ENCODE data around the gene TP53TG3F. TPM values are rescaled to one million over a fixed set of nuclear protein-coding genes. Genes with fewer than 3 reads are reported as not detected.
"Not testable (repeated sequence)": the region's sequence is repeated elsewhere in the genome, so short reads cannot be mapped to it uniquely, and the experiment has no call there.

The TP53TG3F gene
- total RNA-seq, result not detected
- long read RNA-seq, result 0 reads

- intact Hi-C loops (cut with DNase I); ATAC-seq: not testable (repeated sequence)
Observed at GRCh38 chr16:33459312-33459711, at the start of gene TP53TG3F. TP53TG3F (plus strand) TSS chr16:33459612; CDS start chr16:33459680, 68 bp downstream.

GRCh38 chr16:33491611-33492010, 32.2 kb downstream of the TP53TG3F start:
- H3K27me3 ChIP-seq (ENCODE audit: low read depth); H3K4me3 ChIP-seq; H3K9me3 ChIP-seq; H3K27ac ChIP-seq; ATAC-seq; H3K4me1 ChIP-seq; intact Hi-C loops (cut with DNase I); DNase-seq; H3K36me3 ChIP-seq: not testable (repeated sequence)

More at GRCh38 chr16:33459312-33459711, at the start of gene TP53TG3F:
- H3K27me3 ChIP-seq (ENCODE audit: low read depth); H3K9me3 ChIP-seq; H3K27ac ChIP-seq; DNase-seq; H3K4me1 ChIP-seq; H3K4me3 ChIP-seq; H3K36me3 ChIP-seq: not testable (repeated sequence)

GRCh38 chr16:33507231-33507630, 47.8 kb downstream of the TP53TG3F start:
- H3K27ac ChIP-seq; intact Hi-C loops (cut with DNase I); ATAC-seq; H3K9me3 ChIP-seq; H3K36me3 ChIP-seq; H3K27me3 ChIP-seq (ENCODE audit: low read depth); H3K4me1 ChIP-seq; DNase-seq; H3K4me3 ChIP-seq: not testable (repeated sequence)

- H3K36me3 ChIP-seq; H3K9me3 ChIP-seq; H3K4me3 ChIP-seq; H3K27ac ChIP-seq; H3K4me1 ChIP-seq; DNase-seq; H3K27me3 ChIP-seq (ENCODE audit: low read depth); intact Hi-C loops (cut with DNase I); ATAC-seq: not testable (repeated sequence)
Observed at GRCh38 chr16:33509070-33509469, 49.7 kb downstream of the TP53TG3F start.

GRCh38 chr16:33509906-33510305, 50.5 kb downstream of the TP53TG3F start:
- H3K4me1 ChIP-seq; intact Hi-C loops (cut with DNase I); H3K27me3 ChIP-seq (ENCODE audit: low read depth); H3K36me3 ChIP-seq; H3K4me3 ChIP-seq; H3K27ac ChIP-seq; DNase-seq; ATAC-seq; H3K9me3 ChIP-seq: not testable (repeated sequence)

Other genes with a start within 250 kb of the TP53TG3F start
- not detected for gene TP53TG3E, start 155.3 kb upstream of the TP53TG3F start, total RNA-seq
- not detected for gene TP53TG3B, start 98.8 kb upstream of the TP53TG3F start, total RNA-seq

All from lower lobe of right lung (tissue), 2 donors.